GOT3 (cell line): ENCODE measurements around the gene ADGRL3.
"Not testable (repeated sequence)": the region's sequence is repeated elsewhere in the genome, so short reads cannot be mapped to it uniquely, and the experiment has no call there.

Experiments used
- DNase-seq: peaks from one replicate; lab custom pipeline; 2025; ENCODE audit warnings: mixed read lengths; lab: John Stamatoyannopoulos, UW

ADGRL3 gene

DNA sequence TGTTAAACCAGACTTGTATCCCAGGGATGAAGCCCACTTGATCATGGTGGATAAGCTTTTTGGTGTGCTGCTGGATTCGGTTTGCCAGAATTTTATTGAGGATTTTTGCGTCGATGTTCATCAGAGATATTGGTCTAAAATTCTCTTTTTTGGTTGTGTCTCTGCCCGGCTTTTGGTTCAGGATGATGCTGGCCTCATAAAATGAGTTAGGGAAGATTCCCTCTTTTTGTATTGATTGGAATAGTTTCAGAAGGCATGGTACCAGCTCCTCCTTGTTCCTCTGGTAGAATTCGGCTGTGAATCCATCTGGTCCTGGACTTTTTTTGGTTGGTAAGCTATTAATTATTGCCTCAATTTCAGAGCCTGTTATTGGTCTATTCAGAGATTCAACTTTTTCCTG is 556.8 kb downstream of the ADGRL3 start:
- DNase-seq: not testable (repeated sequence)

GRCh38 chr4:61757983-61758382 is 557.9 kb downstream of the ADGRL3 start:
- not testable (repeated sequence) for DNase-seq

DNA sequence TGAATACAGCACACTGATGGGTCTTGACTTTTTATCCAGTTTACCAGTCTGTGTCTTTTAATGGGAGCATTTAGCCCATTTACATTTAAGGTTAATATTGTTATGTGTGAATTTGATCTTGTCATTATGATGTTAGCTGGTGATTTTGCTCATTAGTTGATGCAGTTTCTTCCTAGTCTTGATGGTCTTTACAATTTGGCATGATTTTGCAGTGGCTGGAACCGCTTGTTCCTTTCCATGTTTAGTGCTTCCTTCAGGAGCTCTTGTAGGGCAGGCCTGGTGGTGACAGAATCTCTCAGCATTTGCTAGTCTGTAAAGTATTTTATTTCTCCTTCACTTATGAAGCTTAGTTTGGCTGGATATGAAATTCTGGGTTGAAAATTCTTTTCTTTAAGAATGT is 558.5 kb downstream of the ADGRL3 start:
- DNase-seq: not testable (repeated sequence)

- DNase-seq: not testable (repeated sequence)
These were observed 559.1 kb downstream of the ADGRL3 start for GRCh38 chr4:61759245-61759644.

- DNase-seq: not testable (repeated sequence)
These were observed 559.8 kb downstream of the ADGRL3 start for GRCh38 chr4:61759885-61760284.

DNA sequence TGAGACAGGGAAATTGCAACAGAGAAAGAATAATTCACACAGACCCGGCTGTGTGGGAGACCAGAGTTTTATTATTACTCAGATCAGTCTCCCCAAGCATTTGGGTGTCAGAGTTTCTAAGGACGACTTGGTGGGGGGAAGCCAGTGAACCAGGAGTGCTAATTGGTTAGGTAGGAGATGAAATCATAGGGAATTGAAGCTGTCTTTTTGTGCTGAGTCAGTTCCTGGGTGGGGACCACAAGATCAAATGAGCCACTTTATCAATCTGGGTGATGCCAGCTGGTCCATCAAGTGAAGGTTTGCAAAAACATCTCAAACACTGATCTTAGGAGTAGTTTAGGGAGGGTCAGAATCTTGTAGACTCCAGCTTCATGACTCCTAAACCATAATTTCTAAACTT is 560.7 kb downstream of the ADGRL3 start:
- DNase-seq: no peak

DNA sequence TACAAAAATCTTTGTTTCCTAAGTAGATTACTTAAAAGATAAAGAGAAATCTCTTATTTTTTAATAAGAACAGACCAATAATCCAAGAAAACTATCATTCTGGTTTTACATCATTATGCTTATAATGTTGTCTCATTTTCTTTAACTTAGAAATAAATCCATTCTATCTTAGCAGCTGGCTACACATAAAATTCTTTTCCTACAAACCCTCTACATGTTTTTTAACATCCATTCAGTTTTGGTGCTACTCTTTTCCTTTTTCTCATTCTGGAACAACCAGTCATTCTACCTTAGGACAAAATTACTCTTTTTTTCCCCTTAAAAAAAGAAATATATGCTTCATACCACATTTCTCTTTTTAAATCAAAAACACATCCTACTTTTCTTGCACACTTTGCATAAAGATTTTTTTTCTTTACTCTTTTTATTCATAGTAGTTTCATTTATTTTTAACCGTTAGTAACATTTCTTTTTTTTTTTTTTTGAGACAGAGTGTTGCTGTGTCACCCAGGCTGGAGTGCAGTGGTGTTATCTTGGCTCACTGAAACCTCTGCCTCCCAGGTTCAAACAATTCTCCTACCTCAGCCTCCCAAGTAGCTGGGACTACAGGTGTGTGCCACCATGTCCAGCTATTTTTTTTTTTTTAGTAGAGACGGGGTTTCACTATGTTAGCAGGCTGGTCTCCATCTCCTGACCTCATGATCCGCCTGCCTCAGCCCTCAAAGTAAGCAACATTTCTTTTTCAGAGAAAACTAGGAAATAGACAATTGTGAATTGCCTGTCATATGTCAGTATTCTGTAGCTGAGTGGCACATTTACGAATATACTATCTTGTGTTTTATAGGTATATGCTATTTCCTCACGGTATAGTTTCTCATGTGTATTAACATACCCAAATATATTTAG is 562.8 kb downstream of the ADGRL3 start:
- DNase-seq: no peak

GRCh38 chr4:61763682-61764081 is 563.6 kb downstream of the ADGRL3 start:
- no peak for DNase-seq

- DNase-seq: not testable (repeated sequence)
These were observed 564.0 kb downstream of the ADGRL3 start for GRCh38 chr4:61764090-61764489.

DNA sequence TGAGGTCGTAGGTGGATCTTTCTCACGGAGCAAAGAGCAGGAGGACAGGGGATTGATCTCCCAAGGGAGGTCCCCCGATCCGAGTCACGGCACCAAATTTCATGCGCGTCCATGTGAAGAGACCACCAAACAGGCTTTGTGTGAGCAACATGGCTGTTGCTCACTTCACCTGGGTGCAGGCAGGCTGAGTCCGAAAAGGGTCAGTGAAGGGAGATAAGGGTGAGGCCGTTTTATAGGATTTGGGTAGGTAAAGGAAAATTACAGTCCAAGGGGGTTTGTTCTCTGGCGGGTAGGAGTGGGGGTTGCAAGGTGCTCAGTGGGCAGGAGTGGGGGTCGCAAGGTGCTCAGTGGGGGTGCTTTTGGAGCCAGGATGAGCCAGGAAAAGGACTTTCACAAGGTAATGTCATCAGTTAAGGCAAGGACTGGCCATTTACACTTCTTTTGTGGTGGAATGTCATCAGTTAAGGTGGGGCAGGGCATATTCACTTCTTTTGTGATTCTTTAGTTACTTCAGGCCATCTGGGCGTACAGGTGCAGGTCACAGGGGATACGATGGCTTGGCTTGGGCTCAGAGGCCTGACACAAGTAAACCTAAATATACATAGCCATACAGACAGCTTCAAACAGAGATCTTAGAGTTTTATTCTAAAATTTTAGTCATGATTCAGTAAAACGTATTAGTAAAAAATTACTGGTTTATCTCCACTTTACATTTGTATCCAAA is 569.5 kb downstream of the ADGRL3 start:
- DNase-seq: not testable (repeated sequence)

DNA sequence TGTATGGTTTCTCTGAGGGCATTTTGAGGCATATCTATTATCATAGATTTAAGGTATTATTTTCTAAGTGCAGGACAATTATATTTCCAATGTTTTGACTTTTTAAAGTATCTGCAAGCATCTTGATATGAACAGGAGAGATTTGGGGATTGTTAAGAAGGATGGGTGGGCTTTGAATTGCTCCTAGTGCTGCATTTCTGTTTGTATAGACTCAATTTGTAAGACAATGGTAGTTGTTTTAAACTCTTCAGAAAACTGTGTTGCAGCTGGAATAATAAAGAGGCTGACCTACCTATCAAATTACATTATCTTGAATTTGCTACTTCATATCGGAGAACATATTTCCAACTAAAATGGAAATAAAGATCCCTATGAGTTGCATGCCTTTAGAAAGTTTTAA is 570.3 kb downstream of the ADGRL3 start:
- no peak for DNase-seq

- DNase-seq: no peak
These were observed 570.9 kb downstream of the ADGRL3 start for GRCh38 chr4:61771056-61771455.

DNA sequence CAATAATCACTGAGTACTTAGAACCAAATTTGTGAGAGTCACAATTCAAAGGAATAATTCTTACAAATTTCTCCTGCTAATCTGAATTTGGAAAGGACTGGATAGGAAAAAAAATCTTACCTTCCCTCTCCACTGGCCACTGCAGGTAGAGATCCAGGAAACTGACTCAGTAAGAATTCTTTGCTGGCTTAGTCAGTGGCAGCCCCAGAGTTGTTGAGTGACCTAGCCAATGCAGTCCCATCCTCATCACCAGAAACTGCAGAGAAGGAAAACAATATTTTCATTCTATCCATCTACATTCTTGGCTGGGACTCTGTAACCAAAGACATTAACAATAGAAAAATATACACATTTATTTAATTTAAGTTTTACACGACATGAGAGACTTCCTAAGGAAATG is 572.0 kb downstream of the ADGRL3 start:
- no peak for DNase-seq

DNA sequence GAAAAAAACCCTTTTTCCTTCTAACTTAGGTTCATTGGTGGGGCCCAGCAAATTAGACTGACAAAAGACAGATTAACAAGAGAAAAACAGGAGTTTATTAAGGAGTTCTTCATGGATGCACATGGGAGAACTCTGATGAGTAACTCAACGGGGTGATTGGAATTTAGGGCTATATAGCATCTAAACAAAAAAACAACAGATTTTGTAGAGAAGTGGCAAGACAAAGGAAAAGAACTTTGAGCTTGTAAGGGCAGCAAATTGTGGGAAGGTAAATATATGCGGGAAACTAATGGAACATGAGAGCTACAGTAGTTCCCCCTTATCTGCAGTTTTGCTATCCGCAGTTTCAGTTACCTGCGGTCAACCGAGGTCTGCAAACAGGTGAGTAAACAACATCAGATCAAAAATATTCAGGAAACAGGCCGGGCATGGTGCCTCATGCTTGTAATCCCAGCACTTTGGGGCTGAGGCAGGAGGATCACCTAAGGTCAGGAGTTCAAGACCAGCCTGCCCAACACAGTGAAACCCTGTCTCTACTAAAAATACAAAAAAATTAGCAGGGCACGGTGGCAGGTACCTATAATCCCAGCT is 573.6 kb downstream of the ADGRL3 start:
- DNase-seq: no peak

- no peak for DNase-seq
These were observed 582.0 kb downstream of the ADGRL3 start for GRCh38 chr4:61782133-61782532.

DNA sequence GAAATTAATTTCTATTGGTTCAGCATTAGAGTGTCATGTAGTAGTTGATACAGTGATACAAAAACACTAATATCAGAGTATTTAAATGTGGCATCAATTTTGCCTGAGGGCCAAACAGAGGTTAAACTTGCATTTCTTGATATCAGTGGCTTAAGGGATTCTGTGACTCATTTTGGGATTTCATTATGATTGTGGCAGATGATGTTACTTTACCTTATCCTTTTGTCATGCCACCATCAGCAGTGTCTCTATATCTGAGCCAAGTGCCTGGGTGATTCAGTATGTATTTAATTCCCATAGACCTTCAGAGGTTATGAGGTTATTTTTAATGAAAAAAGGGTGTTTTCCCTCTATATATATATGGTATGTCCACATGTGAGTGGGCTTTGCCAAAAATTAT is 582.9 kb downstream of the ADGRL3 start:
- DNase-seq: no peak

GRCh38 chr4:61785761-61786160 is 585.6 kb downstream of the ADGRL3 start:
- no peak for DNase-seq

- no peak for DNase-seq
These were observed 586.1 kb downstream of the ADGRL3 start for GRCh38 chr4:61786211-61786610.

DNA sequence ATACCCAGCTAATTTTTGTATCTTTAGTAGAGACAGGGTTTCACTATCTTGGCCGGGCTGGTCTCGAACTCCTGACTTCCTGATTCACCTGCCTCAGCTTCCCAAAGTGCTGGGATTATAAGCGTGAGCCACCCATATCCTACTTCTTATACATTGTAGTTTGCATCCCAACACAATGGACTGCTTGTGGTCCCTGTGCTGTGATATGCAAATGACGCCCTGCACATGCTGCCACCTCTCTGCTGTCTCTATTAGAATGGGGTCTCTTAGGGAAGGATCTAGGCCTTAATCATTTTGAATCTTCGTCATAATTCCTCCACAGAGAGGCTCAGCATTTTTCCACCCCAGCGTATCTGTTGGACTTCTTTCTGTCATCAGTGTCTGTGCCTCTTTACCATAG is 595.9 kb downstream of the ADGRL3 start:
- DNase-seq: no peak

- no peak for DNase-seq
These were observed 599.7 kb downstream of the ADGRL3 start for GRCh38 chr4:61799794-61800193.

DNA sequence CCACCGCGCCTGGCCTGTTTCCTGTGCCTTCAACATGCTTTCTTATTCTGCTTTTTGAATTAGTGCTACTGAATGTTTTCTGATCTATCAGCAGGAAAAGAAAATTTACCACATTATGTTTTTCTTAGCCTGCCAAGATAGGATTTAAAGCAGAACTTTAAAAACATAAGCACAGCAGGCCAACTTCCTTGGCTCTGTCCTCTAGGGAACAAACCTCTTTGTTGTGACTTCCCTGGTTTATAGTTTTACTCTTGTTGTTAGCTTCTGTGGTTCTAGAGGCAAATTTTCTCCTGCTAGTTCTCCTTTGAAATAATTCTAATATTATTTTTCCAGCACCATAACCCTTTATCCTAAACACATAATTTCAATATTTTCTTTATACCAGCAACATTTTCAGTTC is 605.1 kb downstream of the ADGRL3 start:
- DNase-seq: no peak

GRCh38 chr4:61805979-61806378 is 605.9 kb downstream of the ADGRL3 start:
- no peak for DNase-seq

GRCh38 chr4:61812171-61812570 is 612.0 kb downstream of the ADGRL3 start:
- no peak for DNase-seq
